Measurements from ENCODE around the gene HSBP1L1. TPM values are rescaled to one million over a fixed set of nuclear protein-coding genes. Genes with fewer than 3 reads are reported as not detected.

The HSBP1L1 gene
- total and polyA plus RNA-seq, 2 of the 13 experiments (the other 11 are each of a cell fraction or from before 2014, with no cell fraction given), result 22.6 to 45.1 TPM

DNA sequence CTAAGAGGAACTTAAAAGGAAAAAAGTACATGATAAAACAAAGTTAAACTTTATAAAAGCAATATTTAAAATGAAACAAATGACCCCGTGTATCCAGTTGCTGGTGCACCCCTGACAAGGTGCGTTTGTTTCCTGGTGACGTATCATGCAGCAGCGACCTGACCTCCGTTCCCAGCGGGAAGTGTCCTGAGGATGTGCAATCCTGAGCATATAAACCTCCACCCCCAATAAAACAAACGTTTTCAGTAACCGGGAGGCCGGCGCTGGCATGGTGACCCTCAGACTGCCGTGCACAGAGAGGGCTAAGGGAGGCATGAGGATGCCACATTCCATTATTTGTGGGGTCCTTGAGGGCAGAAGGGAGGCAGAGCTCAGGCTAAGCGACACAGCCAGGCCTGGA lies 27.8 kb upstream of the HSBP1L1 start (continued):
- TF ChIP-seq, protein P1, sequence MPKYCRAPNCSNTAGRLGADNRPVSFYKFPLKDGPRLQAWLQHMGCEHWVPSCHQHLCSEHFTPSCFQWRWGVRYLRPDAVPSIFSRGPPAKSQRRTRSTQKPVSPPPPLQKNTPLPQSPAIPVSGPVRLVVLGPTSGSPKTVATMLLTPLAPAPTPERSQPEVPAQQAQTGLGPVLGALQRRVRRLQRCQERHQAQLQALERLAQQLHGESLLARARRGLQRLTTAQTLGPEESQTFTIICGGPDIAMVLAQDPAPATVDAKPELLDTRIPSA (CRISPR knock-in tag; IDR thresholded peaks at IDR 0.05; ENCODE audit: borderline replicate concordance), result no peak
- no peak for TF ChIP-seq GLI4 (CRISPR knock-in tag; IDR thresholded peaks at IDR 0.05; ENCODE audit: borderline replicate concordance)
- TF ChIP-seq THAP11 (CRISPR knock-in tag; IDR thresholded peaks at IDR 0.05), result no peak
- TF ChIP-seq, protein P2, sequence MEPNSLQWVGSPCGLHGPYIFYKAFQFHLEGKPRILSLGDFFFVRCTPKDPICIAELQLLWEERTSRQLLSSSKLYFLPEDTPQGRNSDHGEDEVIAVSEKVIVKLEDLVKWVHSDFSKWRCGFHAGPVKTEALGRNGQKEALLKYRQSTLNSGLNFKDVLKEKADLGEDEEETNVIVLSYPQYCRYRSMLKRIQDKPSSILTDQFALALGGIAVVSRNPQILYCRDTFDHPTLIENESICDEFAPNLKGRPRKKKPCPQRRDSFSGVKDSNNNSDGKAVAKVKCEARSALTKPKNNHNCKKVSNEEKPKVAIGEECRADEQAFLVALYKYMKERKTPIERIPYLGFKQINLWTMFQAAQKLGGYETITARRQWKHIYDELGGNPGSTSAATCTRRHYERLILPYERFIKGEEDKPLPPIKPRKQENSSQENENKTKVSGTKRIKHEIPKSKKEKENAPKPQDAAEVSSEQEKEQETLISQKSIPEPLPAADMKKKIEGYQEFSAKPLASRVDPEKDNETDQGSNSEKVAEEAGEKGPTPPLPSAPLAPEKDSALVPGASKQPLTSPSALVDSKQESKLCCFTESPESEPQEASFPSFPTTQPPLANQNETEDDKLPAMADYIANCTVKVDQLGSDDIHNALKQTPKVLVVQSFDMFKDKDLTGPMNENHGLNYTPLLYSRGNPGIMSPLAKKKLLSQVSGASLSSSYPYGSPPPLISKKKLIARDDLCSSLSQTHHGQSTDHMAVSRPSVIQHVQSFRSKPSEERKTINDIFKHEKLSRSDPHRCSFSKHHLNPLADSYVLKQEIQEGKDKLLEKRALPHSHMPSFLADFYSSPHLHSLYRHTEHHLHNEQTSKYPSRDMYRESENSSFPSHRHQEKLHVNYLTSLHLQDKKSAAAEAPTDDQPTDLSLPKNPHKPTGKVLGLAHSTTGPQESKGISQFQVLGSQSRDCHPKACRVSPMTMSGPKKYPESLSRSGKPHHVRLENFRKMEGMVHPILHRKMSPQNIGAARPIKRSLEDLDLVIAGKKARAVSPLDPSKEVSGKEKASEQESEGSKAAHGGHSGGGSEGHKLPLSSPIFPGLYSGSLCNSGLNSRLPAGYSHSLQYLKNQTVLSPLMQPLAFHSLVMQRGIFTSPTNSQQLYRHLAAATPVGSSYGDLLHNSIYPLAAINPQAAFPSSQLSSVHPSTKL (CRISPR knock-in tag; IDR thresholded peaks at IDR 0.05), result peak; percentile 59
- peak; percentile 49; the same call in 1 of the 2 replicates for TF ChIP-seq NR2F6 (IDR thresholded peaks at IDR 0.05)
- TF ChIP-seq NR2F6 (CRISPR knock-in tag; IDR thresholded peaks at IDR 0.05), result peak; percentile 83
- no peak for TF ChIP-seq REL (CRISPR knock-in tag; conservative IDR thresholded peaks at IDR 0.05)
- TF ChIP-seq, protein P3, sequence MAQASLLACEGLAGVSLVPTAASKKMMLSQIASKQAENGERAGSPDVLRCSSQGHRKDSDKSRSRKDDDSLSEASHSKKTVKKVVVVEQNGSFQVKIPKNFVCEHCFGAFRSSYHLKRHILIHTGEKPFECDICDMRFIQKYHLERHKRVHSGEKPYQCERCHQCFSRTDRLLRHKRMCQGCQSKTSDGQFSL (CRISPR knock-in tag; IDR thresholded peaks at IDR 0.05), result no peak
- TF ChIP-seq, protein P4, sequence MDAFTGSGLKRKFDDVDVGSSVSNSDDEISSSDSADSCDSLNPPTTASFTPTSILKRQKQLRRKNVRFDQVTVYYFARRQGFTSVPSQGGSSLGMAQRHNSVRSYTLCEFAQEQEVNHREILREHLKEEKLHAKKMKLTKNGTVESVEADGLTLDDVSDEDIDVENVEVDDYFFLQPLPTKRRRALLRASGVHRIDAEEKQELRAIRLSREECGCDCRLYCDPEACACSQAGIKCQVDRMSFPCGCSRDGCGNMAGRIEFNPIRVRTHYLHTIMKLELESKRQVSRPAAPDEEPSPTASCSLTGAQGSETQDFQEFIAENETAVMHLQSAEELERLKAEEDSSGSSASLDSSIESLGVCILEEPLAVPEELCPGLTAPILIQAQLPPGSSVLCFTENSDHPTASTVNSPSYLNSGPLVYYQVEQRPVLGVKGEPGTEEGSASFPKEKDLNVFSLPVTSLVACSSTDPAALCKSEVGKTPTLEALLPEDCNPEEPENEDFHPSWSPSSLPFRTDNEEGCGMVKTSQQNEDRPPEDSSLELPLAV (CRISPR knock-in tag; conservative IDR thresholded peaks at IDR 0.05; ENCODE audit: low read depth), result no peak
- TF ChIP-seq ZNF331 (CRISPR knock-in tag; IDR thresholded peaks at IDR 0.05), result no peak
- no peak for TF ChIP-seq ZNF160 (CRISPR knock-in tag; IDR thresholded peaks at IDR 0.05)
- TF ChIP-seq NFE2L2 (IDR thresholded peaks at IDR 0.05; ENCODE audit: low read length), result no peak
- TF ChIP-seq TMF1 (CRISPR knock-in tag; IDR thresholded peaks at IDR 0.05; ENCODE audit: low read depth), result no peak
- TF ChIP-seq FOSL2 (CRISPR knock-in tag; IDR thresholded peaks at IDR 0.05), result 0 out of 2 replicates have a peak, but pooled peaks have one; percentile 20
- TF ChIP-seq, protein P5, sequence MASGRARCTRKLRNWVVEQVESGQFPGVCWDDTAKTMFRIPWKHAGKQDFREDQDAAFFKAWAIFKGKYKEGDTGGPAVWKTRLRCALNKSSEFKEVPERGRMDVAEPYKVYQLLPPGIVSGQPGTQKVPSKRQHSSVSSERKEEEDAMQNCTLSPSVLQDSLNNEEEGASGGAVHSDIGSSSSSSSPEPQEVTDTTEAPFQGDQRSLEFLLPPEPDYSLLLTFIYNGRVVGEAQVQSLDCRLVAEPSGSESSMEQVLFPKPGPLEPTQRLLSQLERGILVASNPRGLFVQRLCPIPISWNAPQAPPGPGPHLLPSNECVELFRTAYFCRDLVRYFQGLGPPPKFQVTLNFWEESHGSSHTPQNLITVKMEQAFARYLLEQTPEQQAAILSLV (CRISPR knock-in tag; IDR thresholded peaks at IDR 0.05; ENCODE audit: borderline replicate concordance), result no peak
- no peak for TF ChIP-seq IKZF4 (CRISPR knock-in tag; IDR thresholded peaks at IDR 0.05; ENCODE audit: borderline replicate concordance, low read depth, not compliant biosample characterization)
- TF ChIP-seq POLR2AphosphoS2 (IDR thresholded peaks at IDR 0.05; ENCODE audit: low read depth, low read length), result no peak
- TF ChIP-seq ZFP36 (IDR thresholded peaks at IDR 0.05; ENCODE audit: borderline replicate concordance, low read depth, low read length, partially characterized antibody), result no peak
- peak; percentile 50; the same call in 1 of the 2 replicates for TF ChIP-seq CREM (IDR thresholded peaks at IDR 0.05)
- no peak for TF ChIP-seq CREM (CRISPR knock-in tag; IDR thresholded peaks at IDR 0.05)
- no peak for TF ChIP-seq KLF13 (CRISPR knock-in tag; IDR thresholded peaks at IDR 0.05)
- TF ChIP-seq, protein P6, sequence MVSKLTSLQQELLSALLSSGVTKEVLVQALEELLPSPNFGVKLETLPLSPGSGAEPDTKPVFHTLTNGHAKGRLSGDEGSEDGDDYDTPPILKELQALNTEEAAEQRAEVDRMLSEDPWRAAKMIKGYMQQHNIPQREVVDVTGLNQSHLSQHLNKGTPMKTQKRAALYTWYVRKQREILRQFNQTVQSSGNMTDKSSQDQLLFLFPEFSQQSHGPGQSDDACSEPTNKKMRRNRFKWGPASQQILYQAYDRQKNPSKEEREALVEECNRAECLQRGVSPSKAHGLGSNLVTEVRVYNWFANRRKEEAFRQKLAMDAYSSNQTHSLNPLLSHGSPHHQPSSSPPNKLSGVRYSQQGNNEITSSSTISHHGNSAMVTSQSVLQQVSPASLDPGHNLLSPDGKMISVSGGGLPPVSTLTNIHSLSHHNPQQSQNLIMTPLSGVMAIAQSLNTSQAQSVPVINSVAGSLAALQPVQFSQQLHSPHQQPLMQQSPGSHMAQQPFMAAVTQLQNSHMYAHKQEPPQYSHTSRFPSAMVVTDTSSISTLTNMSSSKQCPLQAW (CRISPR knock-in tag; IDR thresholded peaks at IDR 0.05), result 0 out of 2 replicates have a peak, but pooled peaks have one; percentile 20
- no peak for TF ChIP-seq TP53 (CRISPR knock-in tag; conservative IDR thresholded peaks at IDR 0.05)

All from HepG2 (cell line).